GM10248 (cell line): ENCODE data around the gene ACOX3.
"Not testable (repeated sequence)": the region's sequence is repeated elsewhere in the genome, so short reads cannot be mapped to it uniquely, and the experiment has no call there.

ENCODE experiments used
- CTCF ChIA-PET: fragments of 300-600 bp; sonication (Branson Sonifier 250); formaldehyde crosslinking; extraction: SDS; loops from one replicate; lab custom pipeline; 2021; ENCODE audit warnings: antibody characterized with exemption; lab: Yijun Ruan, JAX
- POLR2A ChIA-PET: fragments of 350-650 bp; sonication (Branson Sonifier 250); formaldehyde crosslinking; extraction: SDS; loops from one replicate; lab custom pipeline; 2020; ENCODE audit warnings: antibody characterized with exemption; lab: Yijun Ruan, JAX
- DNase-seq: peaks from one replicate; pipeline ENCODE4 v3.0.0; 2012; ENCODE audit errors: extremely low spot score
- CTCF ChIP-seq: IDR thresholded peaks from 2 replicates; pipeline ENCODE4 v1.5.1; 2012; ENCODE audit warnings: mild to moderate bottlenecking, low read depth; ENCODE audit errors: extremely low read depth, missing control alignments, control extremely low read depth

Gene ACOX3

GRCh38 chr4:8440492-8441311 is at the start of gene ACOX3, which contains the start of gene TRMT44:
Gene ACOX3, minus strand, starts transcription at chr4:8440723. Its CDS starts 24,202 bp downstream, at chr4:8416521.
Gene TRMT44, plus strand, starts transcription at chr4:8440777. Its CDS starts 46 bp downstream, at chr4:8440823.
- DNase-seq = peak; percentile 91
- no peak for TF ChIP-seq CTCF
- CTCF ChIA-PET = interaction anchor here (0.8 to 1.4 kb wide), 3 partner anchors 11 to 28 kb away, joined by 3 to 4 read pairs (median 3); no protein-coding TSS in a partner anchor
- POLR2A ChIA-PET = interaction anchor here (0.8 to 1.2 kb wide), 2 partner anchors 12 to 206 kb away, joined by 3 read pairs; no protein-coding TSS in a partner anchor

- POLR2A ChIA-PET = no interaction called here
- CTCF ChIA-PET = interaction anchor here (1.3 kb wide), 1 partner anchor 20 kb away, joined by 3 read pairs; no protein-coding TSS in a partner anchor
- no peak for TF ChIP-seq CTCF
- DNase-seq = no peak
Observed at GRCh38 chr4:8488791-8489369, 48.4 kb upstream of the ACOX3 start.

GRCh38 chr4:8486643-8487042 is 46.1 kb upstream of the ACOX3 start:
- DNase-seq, POLR2A ChIA-PET, CTCF ChIA-PET: not testable (repeated sequence)

- CTCF ChIA-PET = interaction anchor here (1.6 to 2.9 kb wide), 2 partner anchors 12 to 127 kb away, joined by 4 to 10 read pairs; no protein-coding TSS in a partner anchor
- POLR2A ChIA-PET = no interaction called here
- DNase-seq = no peak
- no peak for TF ChIP-seq CTCF
Observed at GRCh38 chr4:8480221-8480620, 39.7 kb upstream of the ACOX3 start.

GRCh38 chr4:8478801-8479744 is 38.5 kb upstream of the ACOX3 start:
- ChIA-PET POLR2A (no interaction called here), CTCF (interaction anchor here (1.6 to 2.9 kb wide), 2 partner anchors 11 to 128 kb away, joined by 4 to 10 read pairs; no protein-coding TSS in a partner anchor)
- TF ChIP-seq CTCF = no peak
- no peak for DNase-seq

- POLR2A ChIA-PET = no interaction called here
- CTCF ChIA-PET = interaction anchor here (2.9 kb wide), 1 partner anchor 10 kb away, joined by 10 read pairs; no protein-coding TSS in a partner anchor
- no peak for DNase-seq
- no peak for TF ChIP-seq CTCF
Observed at GRCh38 chr4:8478371-8478770, 37.8 kb upstream of the ACOX3 start.
